ENCODE measurements around the gene QRFP. TPM values are rescaled to one million over a fixed set of nuclear protein-coding genes. Genes with fewer than 3 reads are reported as not detected.

The QRFP gene
- total RNA-seq, 4 donors from 2014 or later: not detected

- intact Hi-C loops (cut with DNase I; ENCODE audit: low total_unique reads): loop anchor here (10.0 kb wide), 1 partner anchor 61 kb away; no protein-coding TSS in a partner anchor
- no peak for DNase-seq (ENCODE audit: low spot score in 2 of 2)
- no peak for TF ChIP-seq POLR2A (IDR thresholded peaks at IDR 0.05)
- no peak for TF ChIP-seq CTCF (IDR thresholded peaks at IDR 0.05)
- no peak overlapping the region for H3K4me3 ChIP-seq (ENCODE audit: low read depth, poor library complexity, severe bottlenecking)
- 82 to 84% methylated on average over 13 of the region's 13 CpGs for WGBS, 2 donors
Measured at GRCh38 chr9:130935648-130936271, 39.1 kb upstream of the QRFP start.

- DNase-seq (ENCODE audit: low spot score in 2 of 2): no peak
- WGBS, 2 donors: 46 to 51% methylated on average over 16 of the region's 16 CpGs
- TF ChIP-seq POLR2A (IDR thresholded peaks at IDR 0.05): no peak
- no peak for TF ChIP-seq CTCF (IDR thresholded peaks at IDR 0.05)
- intact Hi-C loops (cut with DNase I; ENCODE audit: low total_unique reads): loop anchor here (10.0 kb wide), 1 partner anchor 60 kb away; no protein-coding TSS in a partner anchor
- no peak overlapping the region for H3K4me3 ChIP-seq (ENCODE audit: low read depth, poor library complexity, severe bottlenecking)
Measured at GRCh38 chr9:130934702-130935647, 38.4 kb upstream of the QRFP start.

- intact Hi-C loops (cut with DNase I; ENCODE audit: low total_unique reads): loop anchor here (10.0 kb wide), 1 partner anchor 59 kb away; no protein-coding TSS in a partner anchor
- 67 to 72% methylated on average over 10 to 11 of the region's 11 CpGs for WGBS, 2 donors
Measured at GRCh38 chr9:130934246-130934645, 37.6 kb upstream of the QRFP start.

GRCh38 chr9:130933114-130934046 is 36.8 kb upstream of the QRFP start:
- 17 to 20% methylated on average over 24 to 26 of the region's 26 CpGs for WGBS, 2 donors
- intact Hi-C loops (cut with DNase I; ENCODE audit: low total_unique reads): loop anchor here (10.0 kb wide), 1 partner anchor 59 kb away; no protein-coding TSS in a partner anchor
- TF ChIP-seq POLR2A (IDR thresholded peaks at IDR 0.05): no peak
- TF ChIP-seq CTCF (IDR thresholded peaks at IDR 0.05): no peak
- no peak overlapping the region for H3K4me3 ChIP-seq (ENCODE audit: low read depth, poor library complexity, severe bottlenecking)
- no peak for DNase-seq (ENCODE audit: low spot score in 2 of 2)

More at GRCh38 chr9:130934246-130934645, 37.6 kb upstream of the QRFP start:
- TF ChIP-seq CTCF (IDR thresholded peaks at IDR 0.05) (no peak), POLR2A (IDR thresholded peaks at IDR 0.05) (no peak)
- H3K4me3 ChIP-seq (ENCODE audit: low read depth, poor library complexity, severe bottlenecking): no peak overlapping the region
- no peak for DNase-seq (ENCODE audit: low spot score in 2 of 2)
